GM21367 (cell line): ENCODE data around the gene CUL7.
"Not testable (repeated sequence)": the region's sequence is repeated elsewhere in the genome, so short reads cannot be mapped to it uniquely, and the experiment has no call there.

Experiments
- ATAC-seq: cut with Tn5 transposase; IDR thresholded peaks from one replicate; pipeline ENCODE4 v1.9.1; 2021; ENCODE audit not compliant: unreplicated experiment

CUL7 gene

GRCh38 chr6:43050981-43051380 lies 2.7 kb downstream of the CUL7 start:
- ATAC-seq, result no peak

- no peak for ATAC-seq
These were observed 5.7 kb downstream of the CUL7 start for GRCh38 chr6:43047998-43048397.

- ATAC-seq, result no peak
These were observed 8.2 kb downstream of the CUL7 start for GRCh38 chr6:43045371-43045930.

GRCh38 chr6:43043310-43043709 lies 10.3 kb downstream of the CUL7 start:
- ATAC-seq, result no peak

- ATAC-seq, result not testable (repeated sequence)
These were observed 12.2 kb downstream of the CUL7 start for GRCh38 chr6:43041475-43041874.

- no peak for ATAC-seq
These were observed 13.0 kb downstream of the CUL7 start for GRCh38 chr6:43040542-43041257.

GRCh38 chr6:43038727-43039126 lies 14.9 kb downstream of the CUL7 start:
- no peak for ATAC-seq

- no peak for ATAC-seq
These were observed 15.9 kb downstream of the CUL7 start for GRCh38 chr6:43037706-43038105.

GRCh38 chr6:43037197-43037596 lies 16.5 kb downstream of the CUL7 start:
- ATAC-seq, result no peak

- ATAC-seq, result no peak
These were observed 16.9 kb downstream of the CUL7 start for GRCh38 chr6:43036712-43037111.

GRCh38 chr6:43035495-43036194 lies 18.0 kb downstream of the CUL7 start:
- no peak for ATAC-seq

- ATAC-seq, result no peak
These were observed 19.5 kb downstream of the CUL7 start for GRCh38 chr6:43034190-43034525.

- no peak for ATAC-seq
These were observed 20.0 kb downstream of the CUL7 start for GRCh38 chr6:43033496-43034189.

- ATAC-seq, result no peak
These were observed 21.3 kb downstream of the CUL7 start for GRCh38 chr6:43032326-43032725.

GRCh38 chr6:43029120-43029519 lies 24.5 kb downstream of the CUL7 start:
- no peak for ATAC-seq

- no peak for ATAC-seq
These were observed 27.3 kb downstream of the CUL7 start for GRCh38 chr6:43026365-43026764.

GRCh38 chr6:43024436-43024835 lies 29.2 kb downstream of the CUL7 start:
- no peak for ATAC-seq

GRCh38 chr6:43021270-43022047 lies 32.2 kb downstream of the CUL7 start, which contains the start of gene RRP36:
RRP36 (plus strand) TSS chr6:43021623; CDS start chr6:43021655, 32 bp downstream.
- peak; percentile 86 for ATAC-seq

GRCh38 chr6:43020847-43021246 lies 32.8 kb downstream of the CUL7 start:
- ATAC-seq, result no peak

GRCh38 chr6:43020052-43020705 lies 33.5 kb downstream of the CUL7 start:
- no peak for ATAC-seq
